Caco-2 (cell line): ENCODE measurements around the gene LRRC2. TPM values are rescaled to one million over a fixed set of nuclear protein-coding genes. Genes with fewer than 3 reads are reported as not detected.
"Not testable (repeated sequence)": the region's sequence is repeated elsewhere in the genome, so short reads cannot be mapped to it uniquely, and the experiment has no call there.

Experiments
- BruUV-seq: library from RNA; stranded (reverse); fragments of 400-500 nt; replicated peaks from 2 replicates; lab custom pipeline; 2021; lab: Mats Ljungman, UMichigan
- CTCF ChIA-PET: fragments of 300-600 bp; sonication (Branson Sonifier 250); formaldehyde crosslinking; loops from one replicate; lab custom pipeline; 2022; ENCODE audit warnings: antibody characterized with exemption; lab: Charles Lee
- POLR2A ChIA-PET: fragments of 300-600 bp; sonication (Branson Sonifier 250); formaldehyde crosslinking; loops from one replicate; lab custom pipeline; 2022; ENCODE audit warnings: antibody characterized with exemption; lab: Charles Lee
- DNase-seq, 2 experiments: peaks; one replicate each; pipeline versions ENCODE4 v3.0.0 to v3.0.0-alpha.2; 2020 to 2022
- H3K27me3 ChIP-seq: replicated peaks from 2 replicates; pipeline ENCODE4 v1.6.0; 2011; ENCODE audit warnings: low read length; ENCODE audit not compliant: control insufficient read depth, insufficient read depth
- H3K36me3 ChIP-seq: 2 replicates; pipeline ENCODE4 v1.5.1; 2011; ENCODE audit warnings: low read length; ENCODE audit not compliant: control insufficient read depth, insufficient read depth
- H3K4me1 ChIP-seq: fragments of 250-450 bp; sonication (Bioruptor Pico); 2 replicates; pipeline ENCODE4 v1.5.1; 2020; ENCODE audit warnings: mild to moderate bottlenecking
- H3K4me3 ChIP-seq: 2 replicates; pipeline ENCODE4 v1.5.1; 2011; ENCODE audit warnings: low read depth, mild to moderate bottlenecking, control low read depth, low read length
- H3K9me3 ChIP-seq: fragments of 250-450 bp; sonication (Bioruptor Pico); 2 replicates; pipeline ENCODE4 v1.5.1; 2020; ENCODE audit warnings: mild to moderate bottlenecking, moderate library complexity
- H3K27ac Mint-ChIP-seq: one replicate; pipeline ENCODE4 v1.8.0; 2022; ENCODE audit warnings: mixed read lengths; ENCODE audit not compliant: unreplicated experiment
- H3K27me3 Mint-ChIP-seq: one replicate; pipeline ENCODE4 v1.8.0; 2022; ENCODE audit warnings: mixed read lengths; ENCODE audit not compliant: insufficient read depth, unreplicated experiment
- H3K36me3 Mint-ChIP-seq: one replicate; pipeline ENCODE4 v1.8.0; 2022; ENCODE audit warnings: mild to moderate bottlenecking, mixed read lengths; ENCODE audit not compliant: insufficient read depth, unreplicated experiment
- H3K4me1 Mint-ChIP-seq: one replicate; pipeline ENCODE4 v1.8.0; 2022; ENCODE audit warnings: low read depth, mixed read lengths; ENCODE audit not compliant: unreplicated experiment
- H3K4me3 Mint-ChIP-seq: one replicate; pipeline ENCODE4 v1.8.0; 2022; ENCODE audit warnings: mild to moderate bottlenecking, moderate library complexity, mixed read lengths; ENCODE audit not compliant: unreplicated experiment
- H3K9me3 Mint-ChIP-seq: one replicate; pipeline ENCODE4 v1.8.0; 2022; ENCODE audit warnings: mixed read lengths; ENCODE audit not compliant: unreplicated experiment
- intact Hi-C: fragments of 100-400 bp; cut with micrococcal nuclease; formaldehyde crosslinking; loops from one replicate; pipeline ENCODE4 v1.10.0; 2022; ENCODE audit not compliant: unreplicated experiment
- total RNA-seq: library from RNA; stranded (reverse); gene quantifications from 2 replicates; pipeline ENCODE4 v1.2.3, GENCODE V29; 2022
- TF ChIP-seq, protein P1 (sequence below), 2 experiments: fragments of 200-600 bp in 1 of 2; IDR thresholded peaks; 1 replicate in 1 of 2; 2 replicates in 1 of 2; pipeline versions ENCODE4 v1.5.1 to v1.8.0; 2011 to 2022; ENCODE audit warnings: antibody characterized with exemption in 1 of 2, control low read depth in 1 of 2, inconsistent platforms in 1 of 2, low read depth in 1 of 2, low read length in 1 of 2, mild to moderate bottlenecking in 1 of 2, moderate library complexity in 1 of 2; ENCODE audit not compliant: insufficient read depth in 1 of 2, severe bottlenecking in 1 of 2, unreplicated experiment in 1 of 2

LRRC2 gene
- total RNA-seq, 1 experiment from 2014 or later, result 0.27 TPM

GRCh38 chr3:46549408-46549904 lies 16.6 kb downstream of the LRRC2 start:
- peaks cover 9% of the 10 kb centered on the region for H3K9me3 Mint-ChIP-seq
- Histone ChIP-seq H3K27me3 (no peaks in the 10 kb centered on the region), H3K4me1 (peaks cover 26% of the 10 kb centered on the region), H3K36me3 (no peaks in the 10 kb centered on the region), H3K4me3 (no peak overlapping the region), H3K9me3 (peaks cover 5% of the 10 kb centered on the region)
- H3K4me1 Mint-ChIP-seq, result peaks cover 18% of the 10 kb centered on the region
- no peaks in the 10 kb centered on the region for H3K36me3 Mint-ChIP-seq
- intact Hi-C loops, result no loop called here
- ChIA-PET POLR2A (no interaction called here), CTCF (interaction anchor here (2.0 kb wide), 1 partner anchor 9 kb away, joined by 10 read pairs; no protein-coding TSS in a partner anchor)
- H3K27ac Mint-ChIP-seq, result peak overlapping the region; percentile 96
- BruUV-seq, result no TSS peak
- H3K27me3 Mint-ChIP-seq, result no peaks in the 10 kb centered on the region
- peak overlapping the region; percentile 56 for H3K4me3 Mint-ChIP-seq
- DNase-seq, result peak in 1 of 2 experiments; percentile 23
- TF ChIP-seq, protein P1, sequence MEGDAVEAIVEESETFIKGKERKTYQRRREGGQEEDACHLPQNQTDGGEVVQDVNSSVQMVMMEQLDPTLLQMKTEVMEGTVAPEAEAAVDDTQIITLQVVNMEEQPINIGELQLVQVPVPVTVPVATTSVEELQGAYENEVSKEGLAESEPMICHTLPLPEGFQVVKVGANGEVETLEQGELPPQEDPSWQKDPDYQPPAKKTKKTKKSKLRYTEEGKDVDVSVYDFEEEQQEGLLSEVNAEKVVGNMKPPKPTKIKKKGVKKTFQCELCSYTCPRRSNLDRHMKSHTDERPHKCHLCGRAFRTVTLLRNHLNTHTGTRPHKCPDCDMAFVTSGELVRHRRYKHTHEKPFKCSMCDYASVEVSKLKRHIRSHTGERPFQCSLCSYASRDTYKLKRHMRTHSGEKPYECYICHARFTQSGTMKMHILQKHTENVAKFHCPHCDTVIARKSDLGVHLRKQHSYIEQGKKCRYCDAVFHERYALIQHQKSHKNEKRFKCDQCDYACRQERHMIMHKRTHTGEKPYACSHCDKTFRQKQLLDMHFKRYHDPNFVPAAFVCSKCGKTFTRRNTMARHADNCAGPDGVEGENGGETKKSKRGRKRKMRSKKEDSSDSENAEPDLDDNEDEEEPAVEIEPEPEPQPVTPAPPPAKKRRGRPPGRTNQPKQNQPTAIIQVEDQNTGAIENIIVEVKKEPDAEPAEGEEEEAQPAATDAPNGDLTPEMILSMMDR (IDR thresholded peaks at IDR 0.05; ENCODE audit: insufficient read depth in 1 of 2, low read depth in 1 of 2, low read length in 1 of 2, severe bottlenecking in 1 of 2, unreplicated experiment in 1 of 2), result no peak

- H3K27ac Mint-ChIP-seq, result peak overlapping the region; percentile 96
- CTCF ChIA-PET, result interaction anchor here (2.0 kb wide), 1 partner anchor 10 kb away, joined by 10 read pairs; no protein-coding TSS in a partner anchor
- H3K36me3 ChIP-seq, H3K9me3 ChIP-seq, DNase-seq, H3K27me3 Mint-ChIP-seq, H3K27me3 ChIP-seq, H3K4me3 Mint-ChIP-seq, BruUV-seq, H3K36me3 Mint-ChIP-seq, POLR2A ChIA-PET, H3K4me3 ChIP-seq, H3K9me3 Mint-ChIP-seq, intact Hi-C loops: not testable (repeated sequence)
- peaks cover 18% of the 10 kb centered on the region for H3K4me1 Mint-ChIP-seq
- H3K4me1 ChIP-seq, result peaks cover 26% of the 10 kb centered on the region
These were observed 17.5 kb downstream of the LRRC2 start for GRCh38 chr3:46548611-46549010.

GRCh38 chr3:46546896-46547440 lies 19.1 kb downstream of the LRRC2 start:
- peaks cover 5% of the 10 kb centered on the region for H3K9me3 ChIP-seq
- H3K4me3 ChIP-seq, result no peak overlapping the region
- no peaks in the 10 kb centered on the region for H3K36me3 ChIP-seq
- intact Hi-C loops, result no loop called here
- Mint-ChIP-seq H3K4me1 (peaks cover 23% of the 10 kb centered on the region), H3K36me3 (no peaks in the 10 kb centered on the region), H3K9me3 (no peaks in the 10 kb centered on the region), H3K27me3 (no peaks in the 10 kb centered on the region), H3K27ac (no peak overlapping the region), H3K4me3 (no peak overlapping the region)
- H3K4me1 ChIP-seq, result peaks cover 15% of the 10 kb centered on the region
- ChIA-PET CTCF (interaction anchor here (1.0 kb wide), 1 partner anchor 11 kb away, joined by 3 read pairs; no protein-coding TSS in a partner anchor), POLR2A (no interaction called here)
- BruUV-seq, result no TSS peak
- no peak for DNase-seq
- TF ChIP-seq, protein P1 (IDR thresholded peaks at IDR 0.05; ENCODE audit: insufficient read depth in 1 of 2, low read depth in 1 of 2, low read length in 1 of 2, severe bottlenecking in 1 of 2, unreplicated experiment in 1 of 2), result no peak
- no peaks in the 10 kb centered on the region for H3K27me3 ChIP-seq
